ENCODE results near the gene GPD1.

GPD1 gene

GRCh38 chr12:50101663-50102062 is 2.1 kb upstream of the GPD1 start:
- no peak for DNase-seq (ENCODE audit: low read depth in 2 of 2)

- DNase-seq (ENCODE audit: low read depth in 2 of 2) = no peak
Measured at GRCh38 chr12:50102131-50102531, 1.7 kb upstream of the GPD1 start.

GRCh38 chr12:50102646-50103309 is 1.0 kb upstream of the GPD1 start:
- DNase-seq (ENCODE audit: low read depth in 2 of 2) = no peak

GRCh38 chr12:50103351-50103750 is 457 bp upstream of the GPD1 start:
- DNase-seq (ENCODE audit: low read depth in 2 of 2) = no peak

- DNase-seq (ENCODE audit: low read depth in 2 of 2) = no peak
Measured at GRCh38 chr12:50104417-50105366, 884 bp downstream of the GPD1 start.

- no peak for DNase-seq (ENCODE audit: low read depth in 2 of 2)
Measured at GRCh38 chr12:50105913-50106450, 2.2 kb downstream of the GPD1 start.

- DNase-seq (ENCODE audit: low read depth in 2 of 2) = no peak
Measured at GRCh38 chr12:50106907-50107306, 3.1 kb downstream of the GPD1 start.

- DNase-seq (ENCODE audit: low read depth in 2 of 2) = no peak
Measured at GRCh38 chr12:50107416-50108268, 3.8 kb downstream of the GPD1 start.

GRCh38 chr12:50109319-50109718 is 5.5 kb downstream of the GPD1 start:
- no peak for DNase-seq (ENCODE audit: low read depth in 2 of 2)

GRCh38 chr12:50110127-50110761 is 6.4 kb downstream of the GPD1 start:
- DNase-seq (ENCODE audit: low read depth in 2 of 2) = no peak

GRCh38 chr12:50110762-50111351 is 7.0 kb downstream of the GPD1 start:
- no peak for DNase-seq (ENCODE audit: low read depth in 2 of 2)

- no peak for DNase-seq (ENCODE audit: low read depth in 2 of 2)
Measured at GRCh38 chr12:50111395-50111692, 7.5 kb downstream of the GPD1 start.

- DNase-seq (ENCODE audit: low read depth in 2 of 2) = peak; percentile 98 to 99
Measured at GRCh38 chr12:50111693-50112455, 8.1 kb downstream of the GPD1 start, which contains the start of gene COX14. Gene COX14 (plus strand): TSS chr12:50112236. CDS start chr12:50120044, 7,808 bp downstream.

GRCh38 chr12:50112456-50113218 is 8.8 kb downstream of the GPD1 start:
- no peak for DNase-seq (ENCODE audit: low read depth in 2 of 2)

- no peak for DNase-seq (ENCODE audit: low read depth in 2 of 2)
Measured at GRCh38 chr12:50117057-50117622, 13.3 kb downstream of the GPD1 start.

GRCh38 chr12:50119387-50119786 is 15.6 kb downstream of the GPD1 start:
- no peak for DNase-seq (ENCODE audit: low read depth in 2 of 2)

- no peak for DNase-seq (ENCODE audit: low read depth in 2 of 2)
Measured at GRCh38 chr12:50120521-50120920, 16.7 kb downstream of the GPD1 start.

GRCh38 chr12:50120953-50121352 is 17.1 kb downstream of the GPD1 start:
- no peak for DNase-seq (ENCODE audit: low read depth in 2 of 2)

GRCh38 chr12:50121641-50122040 is 17.8 kb downstream of the GPD1 start:
- DNase-seq (ENCODE audit: low read depth in 2 of 2) = no peak
